Cardiac muscle cell (in vitro differentiated cells and primary cell): ENCODE data around the gene UBE2G1. TPM values are rescaled to one million over a fixed set of nuclear protein-coding genes. Genes with fewer than 3 reads are reported as not detected.

ENCODE experiments used
- DNase-seq, 2 donors: peaks; one replicate each; pipeline versions ENCODE4 v3.0.0 to v3.0.0-alpha.2; 2010 to 2017; ENCODE audit warnings: low read depth in 1 of 2, low spot score in 1 of 2
- H3K27ac ChIP-seq: fragments of 200-600 bp; sonication (generic); 2 replicates; pipeline ENCODE4 v1.5.1; 2016
- H3K27me3 ChIP-seq: fragments of 200-600 bp; sonication (generic); 2 replicates; pipeline ENCODE4 v1.6.0; 2016; ENCODE audit warnings: control low read depth
- H3K36me3 ChIP-seq: fragments of 200-600 bp; sonication (generic); 2 replicates; pipeline ENCODE4 v1.5.1; 2016; ENCODE audit warnings: control low read depth
- H3K4me1 ChIP-seq: fragments of 200-600 bp; sonication (generic); 2 replicates; pipeline ENCODE4 v1.8.1; 2017; ENCODE audit warnings: low read depth, mild to moderate bottlenecking, mixed run types
- H3K4me3 ChIP-seq: fragments of 200-600 bp; sonication (generic); 2 replicates; pipeline ENCODE4 v1.5.1; 2016; ENCODE audit warnings: mild to moderate bottlenecking
- H3K9me3 ChIP-seq: fragments of 200-600 bp; sonication (generic); 2 replicates; pipeline ENCODE4 v1.5.1; 2017; ENCODE audit warnings: low read depth, mild to moderate bottlenecking, control low read depth
- CTCF ChIP-seq: IDR thresholded peaks from 2 replicates; pipeline ENCODE4 v1.5.1; 2012; ENCODE audit warnings: low read depth, mild to moderate bottlenecking, low read length
- polyA plus RNA-seq: library from polyadenylated mRNA; unstranded; fragments of >200 nt; fragmentation: Nextera tagmentation; extraction: Ambion mirVana; gene quantifications from 2 replicates; pipeline ENCODE4 v1.2.1, GENCODE V29; 2016
- total RNA-seq: library from RNA; depleted of rRNA; stranded (reverse); fragments of >200 nt; gene quantifications from 2 replicates; pipeline ENCODE4 v1.2.3, GENCODE V29; 2016

The UBE2G1 gene
- total and polyA plus RNA-seq, 2 experiments from 2014 or later, result 99.0 to 107 TPM

DNA sequence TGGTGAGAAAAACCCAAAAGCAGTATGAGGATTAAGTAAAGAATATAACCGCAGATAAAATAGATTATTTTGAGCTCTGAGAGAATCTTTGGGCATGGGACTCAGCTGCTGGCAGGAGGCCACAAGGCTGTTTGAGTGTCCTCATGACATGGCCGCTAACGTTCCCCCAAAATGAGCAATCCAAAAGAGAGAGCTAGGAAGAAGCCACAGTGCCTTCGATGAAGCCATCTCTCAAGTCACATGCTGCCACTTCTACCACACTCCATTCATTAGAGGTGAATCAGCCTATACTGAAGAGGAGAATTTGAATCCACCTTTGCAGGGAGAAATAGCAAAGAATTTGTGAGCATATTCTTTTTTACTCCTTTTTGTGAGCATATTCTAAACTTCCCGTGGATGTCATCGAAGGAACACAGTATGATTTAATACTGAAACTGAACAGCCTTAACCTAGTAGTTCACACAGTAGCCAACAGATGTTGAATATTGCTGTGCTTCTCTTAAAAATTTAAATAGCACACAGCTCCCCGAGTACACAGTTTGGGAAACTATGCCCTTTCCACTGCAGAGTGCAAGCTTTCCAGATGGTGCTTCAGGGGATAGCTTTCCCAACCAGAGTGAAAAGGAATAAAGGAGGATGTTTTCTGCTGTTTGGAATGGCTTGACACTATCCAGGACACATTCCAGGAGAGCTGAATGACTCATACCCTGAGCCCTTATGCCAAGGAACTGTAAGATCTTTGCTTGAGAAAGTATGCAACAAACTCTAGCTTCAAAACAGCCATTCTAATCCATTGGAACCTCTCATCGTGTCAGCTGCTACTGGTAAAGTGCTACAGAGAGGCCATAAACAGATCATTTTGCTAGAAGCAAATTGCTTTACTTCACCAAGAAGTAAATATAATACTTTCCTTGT lies 136.6 kb downstream of the UBE2G1 start:
- Histone ChIP-seq H3K27me3 (no peaks in the 10 kb centered on the region), H3K27ac (peak overlapping the region; percentile 95), H3K9me3 (no peaks in the 10 kb centered on the region), H3K4me1 (peaks cover 17% of the 10 kb centered on the region), H3K4me3 (no peak overlapping the region), H3K36me3 (peaks cover 14% of the 10 kb centered on the region)
- no peak for TF ChIP-seq CTCF
- peak; percentile 83 to 99 for DNase-seq

- no peak overlapping the region for H3K27ac ChIP-seq
- no peak for TF ChIP-seq CTCF
Measured at GRCh38 chr17:4221899-4222659, 144.4 kb downstream of the UBE2G1 start.

GRCh38 chr17:4221163-4221562 lies 145.3 kb downstream of the UBE2G1 start:
- no peak overlapping the region for H3K27ac ChIP-seq

More at GRCh38 chr17:4221899-4222659, 144.4 kb downstream of the UBE2G1 start:
- no peak for DNase-seq
- Histone ChIP-seq H3K4me1 (no peaks in the 10 kb centered on the region), H3K4me3 (no peak overlapping the region), H3K36me3 (no peaks in the 10 kb centered on the region), H3K9me3 (no peaks in the 10 kb centered on the region), H3K27me3 (no peaks in the 10 kb centered on the region)

GRCh38 chr17:4220655-4221054 lies 145.8 kb downstream of the UBE2G1 start:
- H3K4me3 ChIP-seq, result no peak overlapping the region
- no peaks in the 10 kb centered on the region for H3K9me3 ChIP-seq
- peak overlapping the region; percentile 51 for H3K27ac ChIP-seq
- H3K4me1 ChIP-seq, result peaks cover 3% of the 10 kb centered on the region
- no peak for TF ChIP-seq CTCF
- H3K27me3 ChIP-seq, result no peaks in the 10 kb centered on the region
- peak in 1 of 2 donors; percentile 34 for DNase-seq
- peaks cover 6% of the 10 kb centered on the region for H3K36me3 ChIP-seq

More at GRCh38 chr17:4221163-4221562, 145.3 kb downstream of the UBE2G1 start:
- Histone ChIP-seq H3K9me3 (no peaks in the 10 kb centered on the region), H3K27me3 (no peaks in the 10 kb centered on the region), H3K36me3 (peaks cover 6% of the 10 kb centered on the region), H3K4me3 (no peak overlapping the region), H3K4me1 (no peaks in the 10 kb centered on the region)
- no peak for DNase-seq
- TF ChIP-seq CTCF, result no peak

Other genes starting within 250 kb of the UBE2G1 start
- 18.4 and 26.2 TPM in 2 replicates for gene ZZEF1, start 223.6 kb downstream of the UBE2G1 start, total RNA-seq
- gene ZZEF1, start 223.6 kb downstream of the UBE2G1 start, polyA plus RNA-seq, result 6.0 and 7.1 TPM in 2 replicates
- gene CYB5D2, start 223.5 kb downstream of the UBE2G1 start, total RNA-seq, result 34.8 and 39.7 TPM in 2 replicates
- 25.2 and 33.7 TPM in 2 replicates for gene CYB5D2, start 223.5 kb downstream of the UBE2G1 start, polyA plus RNA-seq
- gene ANKFY1, start 102.7 kb downstream of the UBE2G1 start, total RNA-seq, result 20.0 and 29.0 TPM in 2 replicates
- gene ANKFY1, start 102.7 kb downstream of the UBE2G1 start, polyA plus RNA-seq, result 19.5 and 26.7 TPM in 2 replicates
- gene SPNS3, start 67.3 kb upstream of the UBE2G1 start, total RNA-seq, result not detected in 2 replicates
- not detected in 2 replicates for gene SPNS3, start 67.3 kb upstream of the UBE2G1 start, polyA plus RNA-seq
- 1.0 and 3.5 TPM in 2 replicates for gene SPNS2, start 132.2 kb upstream of the UBE2G1 start, total RNA-seq
- gene SPNS2, start 132.2 kb upstream of the UBE2G1 start, polyA plus RNA-seq, result 1.6 and 1.7 TPM in 2 replicates
- 47.4 and 57.1 TPM in 2 replicates for gene MYBBP1A, start 188.7 kb upstream of the UBE2G1 start, total RNA-seq
- 51.5 and 69.3 TPM in 2 replicates for gene MYBBP1A, start 188.7 kb upstream of the UBE2G1 start, polyA plus RNA-seq
- gene GGT6, start 193.9 kb upstream of the UBE2G1 start, total RNA-seq, result not detected in 2 replicates
- gene GGT6, start 193.9 kb upstream of the UBE2G1 start, polyA plus RNA-seq, result not detected in 2 replicates
- 176 and 184 TPM in 2 replicates for gene SMTNL2, start 217.9 kb upstream of the UBE2G1 start, total RNA-seq
- gene SMTNL2, start 217.9 kb upstream of the UBE2G1 start, polyA plus RNA-seq, result 269 TPM in 2 replicates